ENCODE results near the gene BTBD7.

- TF ChIP-seq, protein P1, sequence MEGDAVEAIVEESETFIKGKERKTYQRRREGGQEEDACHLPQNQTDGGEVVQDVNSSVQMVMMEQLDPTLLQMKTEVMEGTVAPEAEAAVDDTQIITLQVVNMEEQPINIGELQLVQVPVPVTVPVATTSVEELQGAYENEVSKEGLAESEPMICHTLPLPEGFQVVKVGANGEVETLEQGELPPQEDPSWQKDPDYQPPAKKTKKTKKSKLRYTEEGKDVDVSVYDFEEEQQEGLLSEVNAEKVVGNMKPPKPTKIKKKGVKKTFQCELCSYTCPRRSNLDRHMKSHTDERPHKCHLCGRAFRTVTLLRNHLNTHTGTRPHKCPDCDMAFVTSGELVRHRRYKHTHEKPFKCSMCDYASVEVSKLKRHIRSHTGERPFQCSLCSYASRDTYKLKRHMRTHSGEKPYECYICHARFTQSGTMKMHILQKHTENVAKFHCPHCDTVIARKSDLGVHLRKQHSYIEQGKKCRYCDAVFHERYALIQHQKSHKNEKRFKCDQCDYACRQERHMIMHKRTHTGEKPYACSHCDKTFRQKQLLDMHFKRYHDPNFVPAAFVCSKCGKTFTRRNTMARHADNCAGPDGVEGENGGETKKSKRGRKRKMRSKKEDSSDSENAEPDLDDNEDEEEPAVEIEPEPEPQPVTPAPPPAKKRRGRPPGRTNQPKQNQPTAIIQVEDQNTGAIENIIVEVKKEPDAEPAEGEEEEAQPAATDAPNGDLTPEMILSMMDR (IDR thresholded peaks at IDR 0.05 in 4 of 5, conservative IDR thresholded peaks at IDR 0.05 in 1 of 5), result no peak
- TF ChIP-seq POLR2A (IDR thresholded peaks at IDR 0.05), result no peak
These were observed 65.6 kb downstream of the BTBD7 start for GRCh38 chr14:93267149-93267711.

All from gastrocnemius medialis (tissue), 4 donors.